LNCAP (cell line): ENCODE measurements around the gene GALE.

Source experiments
- CTCF ChIP-seq: fragments of 450-650 bp; IDR thresholded peaks from 2 replicates; pipeline ENCODE4 v1.5.1; 2017; ENCODE audit warnings: mild to moderate bottlenecking

GALE gene

GRCh38 chr1:23827717-23828116 lies 27.2 kb upstream of the GALE start:
- no peak for TF ChIP-seq CTCF

- no peak for TF ChIP-seq CTCF
Measured at GRCh38 chr1:23825762-23826522, 25.4 kb upstream of the GALE start.

GRCh38 chr1:23825076-23825761 lies 24.7 kb upstream of the GALE start, which contains the start of gene HMGCL:
Gene HMGCL (minus strand): TSS chr1:23825429. CDS start chr1:23825415, 14 bp downstream.
- TF ChIP-seq CTCF: no peak

GRCh38 chr1:23824711-23825075 lies 24.1 kb upstream of the GALE start:
- no peak for TF ChIP-seq CTCF

GRCh38 chr1:23823767-23824166 lies 23.2 kb upstream of the GALE start:
- TF ChIP-seq CTCF: no peak

GRCh38 chr1:23817633-23818032 lies 17.1 kb upstream of the GALE start:
- TF ChIP-seq CTCF: no peak

GRCh38 chr1:23816906-23817305 lies 16.4 kb upstream of the GALE start:
- no peak for TF ChIP-seq CTCF
